Suprapubic skin (tissue), 4 donors: Measurements from ENCODE around the gene FHIP1A.

Experiments
- EP300 ChIP-seq: sonication (generic); formaldehyde crosslinking; IDR thresholded peaks from one replicate; pipeline ENCODE4 v1.6.1; 2017; ENCODE audit warnings: antibody characterized with exemption
- POLR2A ChIP-seq, 2 donors: fragments of 450-650 bp; IDR thresholded peaks; one replicate each; pipeline ENCODE4 v1.6.1; 2017; ENCODE audit warnings: antibody characterized with exemption in 2 of 2, mild to moderate bottlenecking in 2 of 2, moderate library complexity in 2 of 2
- POLR2AphosphoS5 ChIP-seq, 3 donors: sonication (generic); formaldehyde crosslinking; IDR thresholded peaks; one replicate each; pipeline ENCODE4 v1.6.1; 2017; ENCODE audit warnings: antibody characterized with exemption in 3 of 3
- TF ChIP-seq, protein P1 (sequence below), 2 donors: fragments of 200-600 bp in 1 of 2; fragments of 450-650 bp in 1 of 2; sonication (generic) in 1 of 2; IDR thresholded peaks; one replicate each; pipeline ENCODE4 v1.5.1; 2016 to 2019; ENCODE audit warnings: antibody characterized with exemption in 2 of 2, mild to moderate bottlenecking in 1 of 2, moderate library complexity in 1 of 2

- TF ChIP-seq, protein P1, sequence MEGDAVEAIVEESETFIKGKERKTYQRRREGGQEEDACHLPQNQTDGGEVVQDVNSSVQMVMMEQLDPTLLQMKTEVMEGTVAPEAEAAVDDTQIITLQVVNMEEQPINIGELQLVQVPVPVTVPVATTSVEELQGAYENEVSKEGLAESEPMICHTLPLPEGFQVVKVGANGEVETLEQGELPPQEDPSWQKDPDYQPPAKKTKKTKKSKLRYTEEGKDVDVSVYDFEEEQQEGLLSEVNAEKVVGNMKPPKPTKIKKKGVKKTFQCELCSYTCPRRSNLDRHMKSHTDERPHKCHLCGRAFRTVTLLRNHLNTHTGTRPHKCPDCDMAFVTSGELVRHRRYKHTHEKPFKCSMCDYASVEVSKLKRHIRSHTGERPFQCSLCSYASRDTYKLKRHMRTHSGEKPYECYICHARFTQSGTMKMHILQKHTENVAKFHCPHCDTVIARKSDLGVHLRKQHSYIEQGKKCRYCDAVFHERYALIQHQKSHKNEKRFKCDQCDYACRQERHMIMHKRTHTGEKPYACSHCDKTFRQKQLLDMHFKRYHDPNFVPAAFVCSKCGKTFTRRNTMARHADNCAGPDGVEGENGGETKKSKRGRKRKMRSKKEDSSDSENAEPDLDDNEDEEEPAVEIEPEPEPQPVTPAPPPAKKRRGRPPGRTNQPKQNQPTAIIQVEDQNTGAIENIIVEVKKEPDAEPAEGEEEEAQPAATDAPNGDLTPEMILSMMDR (IDR thresholded peaks at IDR 0.05), result no peak
- TF ChIP-seq EP300 (no peak), POLR2AphosphoS5 (IDR thresholded peaks at IDR 0.05) (no peak), POLR2A (IDR thresholded peaks at IDR 0.05) (no peak)
Measured at GRCh38 chr4:151418856-151419255, 9.9 kb downstream of the FHIP1A start.
